A549 (cell line): ENCODE results near the gene ZNF423.

Experiments
- CTCF ChIP-seq: fragments of >200 bp; sonication (Bioruptor Twin); formaldehyde crosslinking; IDR thresholded peaks from 3 replicates; pipeline ENCODE4 v1.5.1; 2016
- KDM1A ChIP-seq: fragments of 200-600 bp; sonication (generic); IDR thresholded peaks from 2 replicates; pipeline ENCODE4 v1.6.1; 2016; ENCODE audit warnings: low read depth, mild to moderate bottlenecking
- MAX ChIP-seq: IDR thresholded peaks from 2 replicates; pipeline ENCODE4 v1.6.1; 2012
- RAD21 ChIP-seq, 2 experiments: fragments of >200 bp in 1 of 2; sonication (Bioruptor Twin) in 1 of 2; formaldehyde crosslinking in 1 of 2; IDR thresholded peaks in 1 of 2; conservative IDR thresholded peaks in 1 of 2; 2 replicates in 1 of 2; 3 replicates in 1 of 2; pipeline ENCODE4 v1.6.1; 2012 to 2018; ENCODE audit warnings: inconsistent platforms in 1 of 2
- RCOR1 ChIP-seq: fragments of 150-350 bp; IDR thresholded peaks from 2 replicates; pipeline ENCODE4 v1.6.1; 2014; ENCODE audit warnings: antibody characterized with exemption, low read length, low read depth

GRCh38 chr16:49757559-49758069 lies 98.3 kb downstream of the ZNF423 start:
- TF ChIP-seq KDM1A (no peak), RCOR1 (no peak), CTCF (no peak), RAD21 (conservative IDR thresholded peaks at IDR 0.05 in 1 of 2, IDR thresholded peaks at IDR 0.05 in 1 of 2) (no peak), MAX (no peak)
